HG02759 (cell line): ENCODE data around the gene FAM217B.

Experiments used
- ATAC-seq: cut with Tn5 transposase; IDR thresholded peaks from one replicate; pipeline ENCODE4 v1.9.1; 2021; ENCODE audit warnings: mild to moderate bottlenecking, moderate library complexity; ENCODE audit not compliant: unreplicated experiment

The FAM217B gene

GRCh38 chr20:59972037-59972801, 32.0 kb downstream of the FAM217B start:
- ATAC-seq, result no peak

DNA sequence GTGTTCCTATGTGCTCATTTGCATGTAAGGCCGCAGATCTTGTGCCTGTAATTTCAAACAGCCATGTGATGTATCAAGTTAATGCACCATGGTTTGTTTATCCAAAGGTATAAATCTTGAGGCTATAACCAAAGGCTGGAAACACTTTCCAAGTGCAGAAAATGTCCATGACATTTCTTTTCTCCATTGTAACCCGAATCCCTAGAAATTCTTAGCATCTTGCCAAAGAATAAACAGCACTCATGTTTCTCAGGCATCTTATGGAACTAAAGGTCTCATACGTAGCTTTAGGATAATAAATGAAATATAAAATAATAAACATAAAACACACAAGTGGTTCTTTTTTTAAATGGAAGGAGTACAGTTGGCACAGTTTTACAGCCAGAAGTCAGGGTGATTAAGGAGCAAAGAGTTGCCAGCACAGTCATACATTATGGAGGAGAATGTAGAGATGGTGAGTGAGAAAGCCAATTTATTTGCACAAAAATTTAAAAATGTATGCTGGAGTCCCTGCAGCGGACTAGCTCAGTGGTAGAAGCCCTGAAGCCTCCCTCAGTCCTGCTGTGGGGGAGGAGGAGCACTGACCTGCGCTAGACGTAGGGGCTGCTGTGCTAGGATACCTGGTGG, 36.1 kb downstream of the FAM217B start:
- no peak for ATAC-seq

DNA sequence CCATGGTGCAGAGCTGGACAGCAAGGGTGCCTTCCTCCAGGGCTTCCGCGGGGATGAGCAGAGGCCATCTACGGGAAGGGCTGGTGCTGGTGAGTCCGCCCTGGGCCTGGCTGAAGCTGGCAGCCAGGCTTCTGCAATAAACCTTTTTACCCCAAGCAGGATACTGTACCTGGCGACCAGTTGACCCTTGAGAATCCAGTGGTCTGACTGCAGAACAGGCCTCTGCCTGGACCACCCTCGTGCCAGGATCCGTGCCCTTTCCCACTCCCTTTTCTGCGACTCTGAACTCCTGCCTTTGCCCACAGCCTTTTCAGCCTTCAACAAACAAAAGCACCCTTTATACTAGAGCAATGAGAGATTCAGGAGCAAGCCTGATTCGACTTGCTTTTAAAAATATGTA, 36.9 kb downstream of the FAM217B start:
- no peak for ATAC-seq

- ATAC-seq, result no peak
These were observed 42.9 kb downstream of the FAM217B start for GRCh38 chr20:59983076-59983475.

DNA sequence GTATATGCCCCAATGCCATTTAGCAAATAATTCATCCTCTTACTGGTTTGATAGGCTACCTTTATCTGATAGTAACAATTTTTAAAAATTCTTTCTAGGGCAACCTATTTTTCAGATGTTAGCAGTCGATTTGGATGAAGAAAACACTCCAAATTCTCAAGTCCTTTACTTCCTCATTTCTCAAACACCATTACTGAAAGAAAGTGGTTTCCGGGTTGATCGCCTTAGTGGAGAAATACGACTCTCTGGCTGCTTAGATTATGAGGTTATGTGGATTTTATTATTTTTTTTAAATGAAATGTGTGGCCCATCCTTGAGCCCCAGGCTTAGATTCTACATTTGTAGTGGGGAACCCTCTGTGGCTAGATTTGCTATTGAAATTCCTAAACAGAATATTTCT, 44.4 kb downstream of the FAM217B start:
- ATAC-seq, result no peak

GRCh38 chr20:59985164-59985563, 45.0 kb downstream of the FAM217B start:
- ATAC-seq, result no peak

- no peak for ATAC-seq
These were observed 45.7 kb downstream of the FAM217B start for GRCh38 chr20:59985864-59986263.

GRCh38 chr20:59987135-59987534, 46.9 kb downstream of the FAM217B start:
- ATAC-seq, result no peak

DNA sequence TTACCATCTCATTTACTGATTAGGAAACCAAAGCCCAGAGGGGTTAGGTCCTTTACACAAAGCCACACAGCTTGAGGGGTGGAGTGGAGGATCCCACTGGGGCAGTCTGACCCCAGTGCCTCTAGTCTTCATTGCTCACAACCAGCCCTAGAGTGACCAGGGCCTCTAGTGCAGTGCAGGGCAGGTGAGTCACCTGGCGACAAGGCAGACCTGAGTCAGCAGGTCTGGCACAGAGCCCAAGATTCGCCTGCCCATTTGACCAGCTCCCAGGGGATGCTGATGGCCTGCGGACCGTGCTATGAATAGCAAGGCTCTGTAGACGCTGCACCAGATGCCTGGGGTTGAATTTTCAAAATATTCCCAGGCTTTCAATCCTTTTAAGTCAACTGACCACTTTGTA, 48.0 kb downstream of the FAM217B start:
- no peak for ATAC-seq

DNA sequence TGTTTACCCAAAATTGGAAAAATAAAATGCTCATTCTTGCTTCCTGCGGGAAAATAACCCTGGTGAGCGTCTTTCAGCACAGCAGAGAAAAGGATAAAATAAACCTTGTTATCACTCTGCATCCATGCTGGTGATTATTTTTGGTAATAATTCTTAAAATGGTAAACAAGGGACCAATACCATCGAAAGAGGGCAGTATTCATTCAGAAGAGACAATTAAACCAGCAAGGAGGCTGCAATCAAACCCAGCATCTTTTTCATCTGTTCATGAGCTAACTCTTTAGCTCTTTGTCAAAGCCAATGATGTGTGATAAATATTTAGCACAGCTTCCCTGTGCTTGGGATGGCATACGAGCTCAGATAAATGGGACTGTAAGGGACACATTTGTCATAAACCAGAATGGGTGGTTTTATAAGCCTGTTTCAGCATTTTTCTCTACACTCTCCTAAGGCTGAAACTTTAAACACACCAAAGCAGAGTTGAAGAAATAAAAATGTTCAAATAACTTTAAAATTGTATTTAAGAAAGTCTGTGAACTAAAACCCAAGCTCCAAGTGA, 52.4 kb downstream of the FAM217B start:
- no peak for ATAC-seq

DNA sequence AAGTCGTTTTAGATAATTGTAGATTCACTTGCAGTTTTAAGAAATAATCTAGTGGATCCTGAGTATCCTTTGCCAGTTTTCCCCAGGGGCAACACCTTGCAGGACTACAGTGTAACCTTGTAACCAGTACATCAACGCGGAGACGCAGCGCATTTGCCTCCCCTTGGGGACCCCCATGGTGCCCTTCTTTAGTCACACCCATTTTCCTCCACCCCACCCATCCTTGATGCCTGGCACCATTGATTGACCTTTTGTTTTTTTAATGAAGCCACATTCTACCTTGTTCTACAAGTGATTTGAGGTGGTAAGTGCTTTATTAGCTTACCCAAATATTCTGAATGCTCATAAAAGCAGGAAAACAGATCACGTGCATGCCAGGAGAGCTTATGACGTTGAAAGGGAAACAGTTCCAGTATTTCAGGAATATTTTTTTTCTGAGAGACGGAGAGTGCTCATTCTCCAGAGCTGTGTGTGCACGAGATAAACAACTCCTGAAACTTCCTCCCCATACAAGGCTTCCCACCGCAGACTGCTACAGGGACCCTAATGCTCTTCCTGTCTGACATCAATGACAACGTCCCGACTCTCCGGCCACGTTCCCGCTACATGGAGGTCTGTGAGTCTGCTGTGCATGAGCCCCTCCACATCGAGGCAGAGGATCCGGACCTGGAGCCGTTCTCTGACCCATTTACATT, 53.7 kb downstream of the FAM217B start:
- ATAC-seq, result no peak

DNA sequence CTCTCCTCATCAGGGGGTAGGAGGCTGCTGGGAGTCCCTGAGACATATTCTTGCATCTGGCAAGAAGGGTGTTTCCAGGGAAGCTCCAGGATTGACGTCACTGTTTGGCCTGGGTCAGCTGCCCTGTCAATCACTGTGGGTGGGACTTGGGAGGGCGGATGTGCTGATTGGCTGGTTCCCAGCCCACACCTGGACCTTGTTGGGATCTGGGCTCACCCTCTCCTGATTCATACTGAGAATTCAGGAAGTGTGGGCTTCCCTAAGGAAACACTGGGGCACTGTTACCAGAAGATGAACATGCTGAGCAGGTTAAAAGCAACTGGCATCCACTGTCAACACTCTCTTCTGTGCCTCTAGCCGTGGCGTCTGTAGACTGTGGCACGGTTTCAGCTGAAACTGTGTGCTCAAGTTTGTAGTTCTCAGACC, 54.5 kb downstream of the FAM217B start:
- no peak for ATAC-seq

GRCh38 chr20:59996108-59996507, 55.9 kb downstream of the FAM217B start:
- ATAC-seq, result no peak

DNA sequence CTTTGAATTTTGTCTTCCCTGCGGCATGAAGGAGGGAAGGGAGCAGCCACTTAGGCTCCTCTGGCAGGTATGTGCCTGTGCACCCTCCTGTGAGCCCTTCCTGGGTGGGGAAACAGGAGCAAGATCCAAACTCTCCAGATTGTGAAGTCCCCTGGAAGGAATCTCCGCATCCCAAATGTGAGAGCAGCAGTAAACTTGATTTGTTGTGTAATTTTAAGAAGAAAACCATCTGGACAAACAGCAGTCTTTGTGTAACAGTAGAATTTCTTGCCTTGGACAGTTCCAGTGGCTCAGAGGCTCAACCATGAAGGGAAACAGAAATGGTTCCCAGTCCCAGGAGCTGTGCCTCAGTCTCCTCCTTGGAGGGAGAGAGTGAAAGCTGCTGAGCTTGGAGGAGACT, 57.7 kb downstream of the FAM217B start:
- ATAC-seq, result no peak
